A549 (cell line): ENCODE results near the gene FOXO1.

Source experiments
- BHLHE40 ChIP-seq: IDR thresholded peaks from 2 replicates; pipeline ENCODE4 v1.6.1; 2012; ENCODE audit warnings: low read depth, low read length, inconsistent platforms
- CBX2 ChIP-seq: fragments of 200-600 bp; sonication (generic); IDR thresholded peaks from 2 replicates; pipeline ENCODE4 v1.6.1; 2016; ENCODE audit warnings: low read depth, mild to moderate bottlenecking, borderline replicate concordance
- CHD2 ChIP-seq: fragments of 150-350 bp; IDR thresholded peaks from 2 replicates; pipeline ENCODE4 v1.6.1; 2014; ENCODE audit warnings: low read length; ENCODE audit not compliant: partially characterized antibody
- CTCF ChIP-seq: fragments of >200 bp; sonication (Bioruptor Twin); formaldehyde crosslinking; IDR thresholded peaks from 3 replicates; pipeline ENCODE4 v1.5.1; 2016
- ESRRA ChIP-seq: fragments of 150-350 bp; IDR thresholded peaks from 2 replicates; pipeline ENCODE4 v1.6.1; 2014; ENCODE audit warnings: mild to moderate bottlenecking, low read length, borderline replicate concordance
- GATA3 ChIP-seq: IDR thresholded peaks from 2 replicates; pipeline ENCODE4 v1.6.1; 2012; ENCODE audit warnings: borderline replicate concordance
- KDM1A ChIP-seq: fragments of 200-600 bp; sonication (generic); IDR thresholded peaks from 2 replicates; pipeline ENCODE4 v1.6.1; 2016; ENCODE audit warnings: low read depth, mild to moderate bottlenecking
- MYC ChIP-seq: IDR thresholded peaks from 2 replicates; pipeline ENCODE4 v1.6.1; 2012; ENCODE audit warnings: mild to moderate bottlenecking, inconsistent platforms, low read length, improper control_type of control experiment, borderline replicate concordance
- POLR2A ChIP-seq: IDR thresholded peaks from 2 replicates; pipeline ENCODE4 v1.6.1; 2012; ENCODE audit warnings: mild to moderate bottlenecking, low read length
- RAD21 ChIP-seq, 2 experiments: fragments of >200 bp in 1 of 2; sonication (Bioruptor Twin) in 1 of 2; formaldehyde crosslinking in 1 of 2; IDR thresholded peaks in 1 of 2; conservative IDR thresholded peaks in 1 of 2; 2 replicates in 1 of 2; 3 replicates in 1 of 2; pipeline ENCODE4 v1.6.1; 2012 to 2018; ENCODE audit warnings: inconsistent platforms in 1 of 2
- RFX5 ChIP-seq: fragments of 450-650 bp; IDR thresholded peaks from 2 replicates; pipeline ENCODE4 v1.7.1; 2014; ENCODE audit warnings: antibody characterized with exemption, mild to moderate bottlenecking, moderate library complexity

DNA sequence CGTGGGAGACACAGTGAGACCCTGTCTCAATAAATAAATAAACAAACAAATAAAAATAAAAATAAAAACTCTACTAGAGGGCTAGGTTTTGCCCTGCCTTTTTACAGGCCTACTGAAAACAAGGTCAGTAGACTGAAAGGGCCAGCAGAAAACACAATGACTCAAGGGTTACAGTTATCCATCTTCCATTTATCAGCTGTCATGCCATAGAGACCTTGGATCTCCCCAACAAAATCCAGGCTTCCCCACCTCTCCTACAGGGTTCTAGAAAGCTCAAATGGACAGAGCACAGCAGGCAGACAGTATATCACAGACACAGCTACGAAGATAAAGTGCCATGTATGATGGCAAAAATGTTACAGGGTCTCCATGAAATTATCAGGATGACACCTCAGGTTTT, 54.4 kb downstream of the FOXO1 start:
- TF ChIP-seq GATA3: no peak
- no peak for TF ChIP-seq MYC
- TF ChIP-seq CTCF: no peak
- no peak for TF ChIP-seq POLR2A
- TF ChIP-seq RFX5: no peak
- TF ChIP-seq RAD21 (conservative IDR thresholded peaks at IDR 0.05 in 1 of 2, IDR thresholded peaks at IDR 0.05 in 1 of 2): no peak
- TF ChIP-seq CHD2: no peak
- no peak for TF ChIP-seq CBX2
- TF ChIP-seq BHLHE40: no peak
- TF ChIP-seq ESRRA: no peak
- no peak for TF ChIP-seq KDM1A
